ENCODE measurements around the gene INO80.

The INO80 gene

DNA sequence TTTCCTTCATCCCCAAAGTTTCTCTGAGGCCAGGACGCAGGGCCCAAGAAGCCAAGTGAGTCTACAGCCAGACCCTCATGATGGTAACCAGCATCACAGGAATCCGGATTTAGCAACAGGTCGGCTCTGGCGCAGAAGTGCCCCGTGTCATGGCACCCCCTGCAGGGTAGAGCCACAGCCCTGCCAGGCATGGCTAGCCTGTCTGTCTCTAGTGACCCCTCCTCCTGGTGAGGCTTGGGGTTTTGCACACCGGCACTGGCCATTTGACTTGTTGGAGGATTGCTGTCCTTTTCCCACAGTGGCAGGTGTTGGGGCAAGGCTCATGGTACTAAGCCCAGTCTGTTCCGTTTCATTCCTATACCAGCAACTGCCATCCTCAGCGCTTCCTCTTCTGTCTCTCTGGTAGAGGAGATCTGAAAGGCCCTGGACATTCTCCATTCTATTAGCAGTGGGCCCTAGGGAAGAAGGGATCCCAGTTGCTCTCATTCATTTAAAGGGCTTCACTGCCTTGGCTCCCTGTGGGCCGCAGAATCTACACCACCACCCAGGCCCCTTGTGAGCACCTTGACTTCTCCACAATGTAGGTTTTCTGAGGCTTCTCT, 172.2 kb downstream of the INO80 start:
- no peak for DNase-seq

DNA sequence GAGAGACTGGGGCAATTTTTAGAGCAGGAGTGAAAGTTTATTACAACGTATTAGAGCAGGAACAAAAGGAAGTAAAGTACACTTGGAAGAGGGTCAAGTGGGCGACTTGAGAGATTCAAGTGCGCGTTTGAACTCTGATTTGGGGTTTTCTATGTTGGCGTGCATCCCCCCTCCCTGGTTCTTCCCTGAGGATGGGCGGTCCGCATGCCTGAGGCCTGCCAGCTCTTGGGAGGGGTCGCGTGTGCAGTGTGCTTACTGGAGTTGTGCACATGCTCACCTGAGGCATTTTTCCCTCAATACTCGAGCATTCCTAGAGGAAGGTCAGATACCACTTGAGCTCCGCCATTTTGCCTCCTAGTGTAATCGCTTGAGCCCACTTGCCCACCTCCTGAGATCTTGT, 173.2 kb downstream of the INO80 start:
- no peak for DNase-seq

GRCh38 chr15:40942337-40942854, 173.7 kb downstream of the INO80 start:
- DNase-seq, result no peak

DNA sequence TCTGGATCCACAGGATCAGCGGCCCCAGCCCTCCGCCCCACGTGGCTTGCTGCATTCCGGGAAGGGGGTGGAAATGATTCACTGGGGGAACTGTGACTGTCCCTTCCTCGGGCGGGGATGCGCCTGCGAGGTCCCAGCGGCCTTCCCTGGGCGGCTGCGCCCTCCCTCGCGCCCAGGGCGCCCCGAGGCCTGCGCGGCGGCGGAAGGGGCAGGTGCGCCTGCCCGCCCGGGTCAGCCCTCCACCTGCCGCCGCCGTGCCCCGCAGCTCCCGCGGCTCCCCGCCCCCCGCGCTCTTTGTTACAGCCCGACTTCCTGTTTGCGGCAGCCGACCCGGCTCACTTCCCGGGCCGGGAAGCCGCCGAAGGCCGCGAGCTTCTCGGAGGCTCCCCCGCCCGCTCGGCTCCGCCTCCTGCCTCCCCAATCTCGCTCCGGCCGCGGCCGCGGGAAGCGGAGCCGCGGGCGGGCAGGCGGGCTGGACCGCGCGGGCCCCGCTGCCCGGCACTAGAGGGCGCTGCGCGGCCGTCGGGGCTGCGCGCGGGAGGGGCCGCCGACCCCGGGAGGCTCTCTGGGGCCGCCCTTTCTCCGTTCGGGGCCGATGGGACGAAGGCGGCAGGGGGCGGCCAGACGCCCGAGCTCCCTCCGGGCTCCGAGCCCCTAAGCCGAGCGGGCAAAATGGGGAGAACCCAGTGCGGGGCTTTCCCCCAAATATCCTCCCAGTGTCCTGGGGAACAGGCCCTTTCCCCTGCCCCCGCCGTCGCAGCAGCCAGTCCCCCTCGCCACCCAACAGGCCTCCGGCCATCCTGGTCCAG, 174.3 kb downstream of the INO80 start:
- peak; percentile 59 for DNase-seq

DNA sequence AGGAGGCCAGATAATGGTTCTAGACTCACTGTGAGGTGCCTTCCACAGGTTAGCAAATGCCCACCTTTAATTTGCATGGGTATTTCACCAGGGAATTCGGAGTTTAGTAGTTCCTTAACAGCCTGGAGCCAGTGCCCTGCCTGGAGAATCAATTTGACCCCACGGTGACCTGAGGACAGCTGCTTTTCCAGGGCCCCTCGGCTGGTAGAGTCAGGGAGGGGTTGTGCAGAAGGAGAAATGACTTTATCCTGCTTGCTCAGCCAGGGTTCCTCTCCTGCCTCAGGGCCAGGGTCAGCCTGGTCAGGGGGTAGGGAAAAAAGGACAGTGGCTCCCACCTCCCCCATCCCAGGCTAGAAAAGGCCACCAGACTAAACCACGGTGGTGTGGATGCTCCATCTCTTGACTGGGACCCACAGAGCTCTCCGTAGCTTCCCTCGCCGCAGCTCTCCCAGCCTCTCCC, 175.0 kb downstream of the INO80 start:
- no peak for DNase-seq

GRCh38 chr15:40940296-40940801, 175.7 kb downstream of the INO80 start:
- no peak for DNase-seq

DNA sequence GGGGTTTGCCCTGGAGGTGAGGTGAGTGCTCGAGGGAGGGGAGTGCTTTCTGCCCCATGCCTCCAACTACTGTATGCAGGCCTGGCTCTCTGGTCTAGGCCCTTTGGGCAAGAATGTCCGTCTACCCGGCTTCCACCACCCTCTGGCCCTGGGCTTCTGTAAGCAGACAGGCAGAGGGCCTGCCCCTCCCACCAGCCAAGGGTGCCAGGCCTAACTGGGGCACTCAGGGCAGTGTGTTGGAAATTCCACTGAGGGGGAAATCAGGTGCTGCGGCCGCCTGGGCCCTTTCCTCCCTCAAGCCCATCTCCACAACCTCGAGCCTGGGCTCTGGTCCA, 177.6 kb downstream of the INO80 start:
- DNase-seq, result no peak

GRCh38 chr15:40937762-40938535, 178.1 kb downstream of the INO80 start:
- peak; percentile 49 for DNase-seq

- DNase-seq, result no peak
Measured at GRCh38 chr15:40936709-40937666, 179.1 kb downstream of the INO80 start.

DNA sequence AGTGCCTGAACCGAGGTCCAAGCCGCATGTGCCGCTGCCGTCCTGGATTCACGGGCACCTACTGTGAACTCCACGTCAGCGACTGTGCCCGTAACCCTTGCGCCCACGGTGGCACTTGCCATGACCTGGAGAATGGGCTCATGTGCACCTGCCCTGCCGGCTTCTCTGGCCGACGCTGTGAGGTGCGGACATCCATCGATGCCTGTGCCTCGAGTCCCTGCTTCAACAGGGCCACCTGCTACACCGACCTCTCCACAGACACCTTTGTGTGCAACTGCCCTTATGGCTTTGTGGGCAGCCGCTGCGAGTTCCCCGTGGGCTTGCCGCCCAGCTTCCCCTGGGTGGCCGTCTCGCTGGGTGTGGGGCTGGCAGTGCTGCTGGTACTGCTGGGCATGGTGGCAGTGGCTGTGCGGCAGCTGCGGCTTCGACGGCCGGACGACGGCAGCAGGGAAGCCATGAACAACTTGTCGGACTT, 179.8 kb downstream of the INO80 start:
- DNase-seq, result no peak

DNA sequence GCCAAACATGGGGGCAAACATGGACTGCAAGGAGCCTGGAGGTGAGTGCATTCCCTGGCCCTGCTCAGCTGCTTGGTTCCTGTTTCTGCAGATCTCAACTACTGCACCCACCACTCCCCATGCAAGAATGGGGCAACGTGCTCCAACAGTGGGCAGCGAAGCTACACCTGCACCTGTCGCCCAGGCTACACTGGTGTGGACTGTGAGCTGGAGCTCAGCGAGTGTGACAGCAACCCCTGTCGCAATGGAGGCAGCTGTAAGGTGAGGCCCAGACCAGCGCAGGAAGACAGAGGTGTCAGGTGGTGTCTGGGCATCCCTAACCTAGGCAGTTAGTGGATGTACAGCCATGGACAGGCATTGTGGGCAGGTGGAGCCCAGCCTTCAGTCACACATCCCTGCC, 181.6 kb downstream of the INO80 start:
- DNase-seq, result no peak

DNA sequence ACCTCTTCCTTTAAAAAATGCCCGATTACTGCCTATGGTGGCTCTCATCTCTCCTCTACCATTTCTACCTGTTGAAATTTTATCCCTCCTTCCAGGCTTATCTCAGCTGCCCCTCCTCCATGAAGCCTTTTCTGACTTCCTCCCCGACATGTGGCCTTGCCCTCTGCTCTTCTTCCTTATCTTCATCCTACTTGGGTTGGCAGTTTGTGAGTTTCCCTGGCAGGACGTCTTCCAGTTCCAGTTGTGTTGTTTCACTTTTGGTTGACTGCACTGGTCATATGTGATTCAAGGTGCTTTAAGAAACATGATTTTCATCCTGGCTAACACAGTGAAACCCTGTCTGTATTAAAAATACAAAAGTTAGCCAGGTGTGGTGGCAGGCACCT, 182.6 kb downstream of the INO80 start:
- DNase-seq, result peak; percentile 71

DNA sequence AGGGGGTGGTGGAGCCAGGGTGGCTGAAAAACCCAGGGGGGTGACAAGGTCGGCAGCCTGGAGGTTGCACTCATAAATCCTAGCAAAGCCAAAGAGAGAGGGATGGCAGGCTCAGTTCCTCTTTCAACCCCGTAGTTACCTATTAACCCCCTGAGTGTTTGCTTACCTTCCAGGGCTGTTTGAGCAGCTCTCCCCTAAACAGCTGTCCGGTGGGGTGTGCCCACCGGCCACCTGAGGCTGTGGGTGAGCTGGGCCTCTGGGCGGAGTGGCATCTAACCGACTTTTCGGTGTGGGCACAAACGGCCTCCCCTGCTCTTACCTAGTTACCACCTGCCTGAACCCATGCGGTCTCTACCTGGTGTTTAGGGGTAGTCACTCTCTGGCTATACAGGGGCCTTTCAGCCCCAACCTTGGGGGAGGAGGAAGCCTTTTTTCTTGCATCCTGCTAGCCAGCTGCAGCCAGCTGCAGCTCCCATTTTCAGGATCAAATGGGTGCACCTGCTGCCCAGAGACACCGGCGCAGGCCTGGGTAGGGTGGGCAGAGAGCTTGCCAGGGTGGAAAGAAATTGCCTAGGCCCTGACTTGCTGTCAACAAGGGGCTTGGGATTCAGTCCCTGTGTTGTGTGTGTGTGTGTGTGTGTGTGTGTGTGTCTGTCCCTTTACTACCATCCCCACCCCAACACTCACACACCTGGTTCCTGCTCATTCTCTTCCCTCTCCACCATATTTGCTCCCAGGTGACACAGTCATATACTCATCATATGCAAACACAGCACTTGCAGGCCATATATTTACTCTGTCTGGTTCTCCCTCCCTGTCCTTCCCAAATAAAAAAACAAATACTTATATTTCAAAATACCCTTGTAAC, 183.2 kb downstream of the INO80 start:
- DNase-seq, result no peak

DNA sequence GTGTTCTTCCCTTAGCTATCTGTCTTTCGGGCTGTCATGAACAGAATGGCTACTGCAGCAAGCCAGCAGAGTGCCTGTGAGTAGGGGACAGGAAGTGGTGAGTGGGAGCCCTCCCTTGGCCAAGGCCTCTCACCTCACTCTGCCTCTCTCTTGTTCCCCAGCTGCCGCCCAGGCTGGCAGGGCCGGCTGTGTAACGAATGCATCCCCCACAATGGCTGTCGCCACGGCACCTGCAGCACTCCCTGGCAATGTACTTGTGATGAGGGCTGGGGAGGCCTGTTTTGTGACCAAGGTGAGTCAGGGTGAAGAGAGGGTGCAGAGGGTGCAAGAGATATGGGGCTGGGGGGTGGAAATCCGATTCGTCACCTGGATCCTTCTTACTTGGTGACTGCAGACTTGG, 183.9 kb downstream of the INO80 start:
- no peak for DNase-seq

DNA sequence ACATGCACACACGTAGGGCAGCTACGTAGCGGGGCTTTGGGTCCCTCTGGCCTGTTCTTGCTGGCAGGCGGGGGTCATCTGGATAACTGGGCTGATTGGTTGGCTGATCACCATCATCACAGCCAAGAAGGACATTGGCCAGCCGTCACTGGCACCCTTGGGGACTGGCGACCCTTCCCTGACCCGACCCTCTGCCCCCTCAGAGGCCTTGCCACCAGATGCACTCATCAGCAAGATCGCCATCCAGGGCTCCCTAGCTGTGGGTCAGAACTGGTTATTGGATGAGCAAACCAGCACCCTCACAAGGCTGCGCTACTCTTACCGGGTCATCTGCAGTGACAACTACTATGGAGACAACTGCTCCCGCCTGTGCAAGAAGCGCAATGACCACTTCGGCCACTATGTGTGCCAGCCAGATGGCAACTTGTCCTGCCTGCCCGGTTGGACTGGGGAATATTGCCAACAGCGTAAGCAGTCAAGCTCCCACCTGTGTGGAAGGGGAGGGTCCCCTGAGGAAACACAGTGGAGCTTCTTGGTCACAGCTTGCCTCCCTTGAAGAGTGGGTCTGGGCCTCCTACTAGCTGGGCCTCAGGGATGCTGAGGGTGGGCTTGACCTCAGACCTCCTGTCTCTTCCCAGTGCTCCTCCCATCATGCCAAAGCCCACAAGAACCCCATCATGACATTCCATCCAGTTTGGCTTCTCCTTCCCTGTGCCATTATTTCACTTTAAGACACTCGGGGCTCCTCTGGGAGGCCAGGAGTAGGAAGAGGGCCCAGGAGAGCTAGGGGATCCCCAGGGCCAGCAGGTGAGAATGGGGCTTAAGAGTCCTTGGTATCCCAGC, 184.6 kb downstream of the INO80 start:
- no peak for DNase-seq

- DNase-seq, result no peak
Measured at GRCh38 chr15:40930430-40931299, 185.4 kb downstream of the INO80 start.

- DNase-seq, result no peak
Measured at GRCh38 chr15:40929660-40930429, 186.2 kb downstream of the INO80 start.
